Skeletal muscle tissue (tissue), 4 donors: ENCODE results near the gene TMEM163. TPM values are rescaled to one million over a fixed set of nuclear protein-coding genes. Genes with fewer than 3 reads are reported as not detected.

Experiments used
- H3K27ac ChIP-seq: one replicate; pipeline ENCODE4 v1.7.0; 2013; ENCODE audit warnings: mild to moderate bottlenecking, low read depth, low read length, inconsistent platforms
- H3K27me3 ChIP-seq, 3 donors: one replicate each; pipeline ENCODE4 v1.7.0; 2013; ENCODE audit warnings: low read length in 3 of 3; ENCODE audit not compliant: control insufficient read depth in 3 of 3, insufficient read depth in 3 of 3
- H3K36me3 ChIP-seq, 3 donors: one replicate each; pipeline ENCODE4 v1.7.0; 2013; ENCODE audit warnings: low read length in 3 of 3; ENCODE audit not compliant: control insufficient read depth in 3 of 3, insufficient read depth in 3 of 3
- H3K4me1 ChIP-seq, 3 donors: one replicate each; pipeline ENCODE4 v1.7.0; 2013; ENCODE audit warnings: low read length in 3 of 3, mild to moderate bottlenecking in 3 of 3; ENCODE audit not compliant: control insufficient read depth in 3 of 3, insufficient read depth in 3 of 3
- H3K4me3 ChIP-seq, 3 donors: one replicate each; pipeline ENCODE4 v1.7.0; 2013; ENCODE audit warnings: low read length in 3 of 3
- H3K9ac ChIP-seq, 3 donors: one replicate each; pipeline ENCODE4 v1.7.0; 2013; ENCODE audit warnings: low read length in 3 of 3, mild to moderate bottlenecking in 3 of 3, moderate library complexity in 2 of 3, low read depth in 1 of 3
- H3K9me3 ChIP-seq, 3 donors: one replicate each; pipeline ENCODE4 v1.7.0; 2013; ENCODE audit warnings: low read length in 3 of 3; ENCODE audit not compliant: control insufficient read depth in 3 of 3
- total RNA-seq: library from RNA; depleted of rRNA; stranded (reverse); fragments of >200 nt; gene quantifications from one replicate; pipeline ENCODE4 v1.2.3, GENCODE V29; 2014
- donor health status: Osteomylitis.

Gene TMEM163
- total RNA-seq, 1 donor from 2014 or later: 1.0 TPM

DNA sequence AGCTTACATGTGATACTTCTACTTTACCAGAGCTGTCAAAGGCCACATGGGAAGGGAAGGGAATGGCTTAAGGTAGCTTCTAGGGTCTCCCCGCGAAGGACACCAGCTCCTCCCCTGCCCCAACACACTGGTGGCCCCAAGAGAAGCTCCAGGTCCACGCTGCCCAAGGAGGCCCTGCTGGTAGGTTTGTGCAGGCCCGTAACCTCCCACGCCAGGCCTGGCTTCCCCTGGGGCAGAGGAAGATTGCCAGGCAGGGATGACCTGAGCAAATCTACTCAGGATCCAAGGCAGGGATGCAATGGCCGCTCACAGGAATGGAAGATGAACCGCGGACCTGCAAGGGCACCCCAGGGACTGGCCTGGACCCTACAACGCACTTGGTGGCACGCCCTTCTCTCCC is 259.9 kb downstream of the TMEM163 start:
- Histone ChIP-seq H3K27me3 (peaks cover 0 to 7% (median 0%) of the 10 kb centered on the region in 3 donors), H3K4me3 (no peak overlapping the region), H3K36me3 (no peaks in the 10 kb centered on the region), H3K27ac (no peak overlapping the region), H3K9me3 (no peaks in the 10 kb centered on the region), H3K4me1 (no peaks in the 10 kb centered on the region), H3K9ac (no peak overlapping the region)

DNA sequence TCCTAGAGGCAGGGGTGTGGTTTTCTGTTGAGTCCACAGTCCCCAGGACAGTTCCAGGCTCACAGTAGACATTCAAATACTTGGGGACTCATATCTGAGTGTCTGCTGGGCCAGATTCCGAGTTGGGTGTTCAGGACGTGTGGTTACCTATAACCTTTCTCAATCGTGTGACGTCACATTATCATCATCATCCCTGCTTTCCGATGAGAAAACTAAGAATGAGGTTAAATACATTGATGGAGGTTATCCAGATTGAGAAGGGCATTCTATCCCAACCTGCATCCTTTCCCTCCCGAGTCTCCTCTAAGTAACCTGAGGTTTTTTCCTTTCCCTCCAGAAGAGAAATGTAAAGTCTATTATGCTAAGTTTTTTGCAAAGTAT is 260.3 kb downstream of the TMEM163 start:
- H3K4me1 ChIP-seq: no peaks in the 10 kb centered on the region
- H3K9me3 ChIP-seq: no peaks in the 10 kb centered on the region
- H3K4me3 ChIP-seq: no peak overlapping the region
- no peak overlapping the region for H3K9ac ChIP-seq
- no peak overlapping the region for H3K27ac ChIP-seq
- H3K27me3 ChIP-seq: peaks cover 0 to 7% (median 0%) of the 10 kb centered on the region in 3 donors
- H3K36me3 ChIP-seq: no peaks in the 10 kb centered on the region

DNA sequence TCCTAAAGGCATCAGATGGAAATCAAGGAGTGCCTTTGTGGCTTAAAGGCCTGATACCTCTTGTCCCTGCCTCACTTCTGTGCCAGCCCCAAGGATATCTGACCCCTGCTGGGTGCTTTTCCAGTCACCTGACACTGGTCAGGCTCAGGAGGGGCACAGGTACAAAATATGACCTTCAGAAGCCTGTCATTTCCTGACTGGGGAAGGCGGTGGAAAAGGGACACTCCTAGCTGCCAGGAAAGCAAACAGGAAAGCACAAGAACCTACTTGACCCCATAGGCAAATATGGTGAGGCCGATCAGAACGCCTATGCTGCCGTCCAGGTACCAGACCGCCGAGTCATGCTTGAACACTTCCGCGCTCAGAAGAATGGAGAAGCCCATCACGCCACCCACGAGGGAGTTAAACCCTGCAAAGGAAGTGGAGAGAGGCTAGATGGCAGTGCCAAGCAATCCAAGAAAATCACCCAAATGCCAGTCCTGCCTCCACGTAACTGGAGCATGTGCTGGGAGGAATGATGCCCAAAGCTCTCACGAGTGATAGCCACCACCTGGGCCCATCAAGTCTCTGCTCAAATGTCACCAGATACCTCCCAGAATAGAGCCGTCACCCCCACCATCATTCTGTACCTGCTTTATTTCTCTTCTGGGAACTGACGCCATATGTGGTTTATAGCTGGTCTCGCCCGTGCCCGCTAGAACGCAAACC is 260.9 kb downstream of the TMEM163 start:
- no peak overlapping the region for H3K27ac ChIP-seq
- no peaks in the 10 kb centered on the region for H3K4me1 ChIP-seq
- H3K9ac ChIP-seq: peak overlapping the region in 1 of 3 donors; percentile 20
- H3K27me3 ChIP-seq: peaks cover 0 to 4% (median 0%) of the 10 kb centered on the region in 3 donors
- no peaks in the 10 kb centered on the region for H3K9me3 ChIP-seq
- H3K36me3 ChIP-seq: no peaks in the 10 kb centered on the region
- no peak overlapping the region for H3K4me3 ChIP-seq

DNA sequence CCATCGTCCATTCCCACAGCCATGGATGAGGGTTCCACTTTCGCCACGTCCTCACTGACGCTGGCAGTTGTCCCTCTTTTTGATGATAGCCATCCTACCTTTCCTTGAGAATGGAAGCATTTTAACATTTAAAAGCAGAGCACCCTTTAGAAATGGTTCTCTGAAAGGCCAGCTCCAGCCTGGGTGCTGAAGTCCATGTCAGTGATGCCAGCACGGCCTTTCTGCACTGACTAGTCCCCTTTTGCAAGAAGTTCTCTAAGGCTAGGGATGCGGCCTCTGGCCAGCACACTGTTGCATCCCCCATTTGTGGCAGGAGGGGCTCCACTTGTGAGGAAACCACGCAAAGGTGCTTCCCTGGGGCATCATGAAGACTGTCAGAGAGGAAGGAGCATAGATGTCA is 261.4 kb downstream of the TMEM163 start:
- Histone ChIP-seq H3K27me3 (peaks cover 0 to 2% (median 0%) of the 10 kb centered on the region in 3 donors), H3K4me3 (no peak overlapping the region), H3K9me3 (no peaks in the 10 kb centered on the region), H3K27ac (no peak overlapping the region), H3K4me1 (no peaks in the 10 kb centered on the region), H3K9ac (no peak overlapping the region), H3K36me3 (no peaks in the 10 kb centered on the region)

DNA sequence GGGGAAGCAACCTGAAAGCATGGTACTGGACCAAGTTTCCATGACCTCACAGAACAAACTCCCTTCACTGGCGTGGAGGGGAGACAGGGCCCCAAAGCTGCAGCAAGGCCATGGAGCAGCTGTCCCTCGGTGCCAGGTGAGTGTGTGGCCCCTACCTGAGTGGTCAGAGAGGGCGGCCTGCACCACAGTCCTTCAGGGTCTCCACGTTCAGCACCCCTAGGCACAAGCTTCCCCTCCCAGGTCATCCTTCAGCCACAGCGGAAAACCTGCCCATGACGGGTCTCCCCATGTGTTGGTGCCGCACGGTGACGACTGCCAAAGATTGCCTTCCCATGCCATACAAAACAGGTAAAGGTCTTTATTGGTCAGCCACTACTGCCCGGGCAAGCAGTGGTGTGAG is 263.4 kb downstream of the TMEM163 start:
- Histone ChIP-seq H3K27me3 (peaks cover 0 to 2% (median 0%) of the 10 kb centered on the region in 3 donors), H3K9ac (no peak overlapping the region), H3K4me3 (no peak overlapping the region), H3K4me1 (no peaks in the 10 kb centered on the region), H3K9me3 (no peaks in the 10 kb centered on the region), H3K27ac (no peak overlapping the region), H3K36me3 (no peaks in the 10 kb centered on the region)

DNA sequence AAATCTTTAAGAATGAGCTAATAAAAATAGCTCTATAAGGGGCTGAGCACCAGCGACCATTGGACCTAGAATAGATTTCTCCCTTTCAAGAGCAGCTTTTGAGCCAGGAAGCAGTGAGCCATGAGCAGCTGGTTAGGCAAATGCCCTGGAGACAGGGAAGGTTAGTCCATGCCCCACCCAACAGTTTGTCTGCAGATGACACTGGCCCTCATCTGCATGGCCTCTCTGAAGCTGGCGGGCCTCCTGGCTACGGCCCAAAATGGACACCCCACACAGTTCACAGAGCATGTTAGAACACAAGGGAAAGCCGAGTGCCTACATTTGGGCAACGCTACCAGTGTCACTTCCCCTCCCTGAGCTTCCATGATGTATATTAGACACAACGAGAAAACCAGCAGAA is 263.9 kb downstream of the TMEM163 start:
- Histone ChIP-seq H3K4me3 (no peak overlapping the region), H3K27ac (no peak overlapping the region), H3K9ac (no peak overlapping the region), H3K9me3 (no peaks in the 10 kb centered on the region), H3K27me3 (peaks cover 0 to 2% (median 0%) of the 10 kb centered on the region in 3 donors), H3K36me3 (no peaks in the 10 kb centered on the region), H3K4me1 (no peaks in the 10 kb centered on the region)

DNA sequence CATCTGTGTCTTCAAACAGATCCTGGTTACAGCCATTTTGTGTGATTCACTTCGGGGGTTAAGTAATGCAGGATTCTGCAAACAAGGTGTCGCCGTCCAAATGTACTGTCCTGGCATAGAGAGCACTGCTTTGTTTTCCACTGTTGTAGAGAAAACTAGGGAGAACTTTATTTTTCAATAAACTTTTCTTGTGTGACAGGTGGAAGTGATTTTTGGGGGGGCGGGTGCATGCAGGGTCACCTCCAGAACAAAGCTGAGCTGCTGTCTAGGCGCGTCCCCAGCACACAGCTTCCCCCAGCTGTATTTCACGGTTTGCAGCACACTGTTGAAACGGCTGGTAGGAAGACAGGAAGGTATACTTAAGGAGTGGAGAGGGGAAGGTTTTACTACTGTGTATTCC is 264.4 kb downstream of the TMEM163 start:
- H3K9ac ChIP-seq: no peak overlapping the region
- H3K4me3 ChIP-seq: no peak overlapping the region
- peaks cover 0 to 3% (median 0%) of the 10 kb centered on the region in 3 donors for H3K36me3 ChIP-seq
- H3K9me3 ChIP-seq: no peaks in the 10 kb centered on the region
- no peak overlapping the region for H3K27ac ChIP-seq
- peaks cover 0 to 2% (median 0%) of the 10 kb centered on the region in 3 donors for H3K27me3 ChIP-seq
- H3K4me1 ChIP-seq: no peaks in the 10 kb centered on the region

DNA sequence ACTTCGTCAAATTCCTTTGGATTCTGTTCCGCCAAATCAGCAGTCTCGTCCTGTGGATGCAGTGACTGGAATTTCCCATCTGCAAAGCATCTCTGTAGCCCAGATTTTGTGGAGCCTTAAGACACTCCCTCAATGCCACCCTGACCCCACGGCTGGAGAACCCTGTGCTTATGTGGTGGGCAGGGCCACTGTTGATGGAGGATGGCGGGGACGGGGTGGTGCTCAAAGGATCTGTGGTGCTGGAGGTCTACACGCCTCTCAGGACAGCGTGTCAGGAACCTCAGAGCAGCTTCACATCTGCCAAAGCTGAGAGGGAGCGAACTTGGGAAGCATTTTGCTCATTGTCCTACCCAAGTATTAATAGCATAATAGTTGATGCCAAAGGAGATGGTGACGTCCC is 264.8 kb downstream of the TMEM163 start:
- Histone ChIP-seq H3K9ac (no peak overlapping the region), H3K4me1 (no peaks in the 10 kb centered on the region), H3K9me3 (no peaks in the 10 kb centered on the region), H3K27ac (no peak overlapping the region), H3K4me3 (no peak overlapping the region), H3K36me3 (peaks cover 0 to 3% (median 0%) of the 10 kb centered on the region in 3 donors), H3K27me3 (peaks cover 0 to 2% (median 0%) of the 10 kb centered on the region in 3 donors)

DNA sequence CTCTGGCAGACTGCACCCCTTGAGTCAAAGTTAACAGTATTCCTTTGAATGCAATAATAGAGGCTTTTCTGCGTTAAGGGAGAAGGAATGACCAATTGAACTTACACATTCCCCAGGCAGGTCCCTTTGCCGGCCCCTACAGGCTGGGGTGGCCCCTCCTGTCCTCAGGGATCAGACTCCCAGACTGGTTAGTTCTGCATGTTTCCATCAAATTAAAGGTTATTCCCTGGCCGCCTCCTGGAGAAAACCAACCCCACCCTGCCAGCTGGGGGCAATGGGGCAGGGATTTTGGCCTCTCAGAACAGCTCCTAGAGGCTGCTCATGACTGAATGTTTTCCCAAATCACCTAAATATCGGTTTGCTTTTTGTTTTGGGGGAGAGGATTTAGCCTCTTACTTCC is 265.3 kb downstream of the TMEM163 start:
- Histone ChIP-seq H3K4me1 (no peaks in the 10 kb centered on the region), H3K27ac (no peak overlapping the region), H3K36me3 (peaks cover 0 to 5% (median 2%) of the 10 kb centered on the region in 3 donors), H3K27me3 (peaks cover 0 to 2% (median 0%) of the 10 kb centered on the region in 3 donors), H3K9me3 (no peaks in the 10 kb centered on the region), H3K4me3 (no peak overlapping the region), H3K9ac (no peak overlapping the region)

DNA sequence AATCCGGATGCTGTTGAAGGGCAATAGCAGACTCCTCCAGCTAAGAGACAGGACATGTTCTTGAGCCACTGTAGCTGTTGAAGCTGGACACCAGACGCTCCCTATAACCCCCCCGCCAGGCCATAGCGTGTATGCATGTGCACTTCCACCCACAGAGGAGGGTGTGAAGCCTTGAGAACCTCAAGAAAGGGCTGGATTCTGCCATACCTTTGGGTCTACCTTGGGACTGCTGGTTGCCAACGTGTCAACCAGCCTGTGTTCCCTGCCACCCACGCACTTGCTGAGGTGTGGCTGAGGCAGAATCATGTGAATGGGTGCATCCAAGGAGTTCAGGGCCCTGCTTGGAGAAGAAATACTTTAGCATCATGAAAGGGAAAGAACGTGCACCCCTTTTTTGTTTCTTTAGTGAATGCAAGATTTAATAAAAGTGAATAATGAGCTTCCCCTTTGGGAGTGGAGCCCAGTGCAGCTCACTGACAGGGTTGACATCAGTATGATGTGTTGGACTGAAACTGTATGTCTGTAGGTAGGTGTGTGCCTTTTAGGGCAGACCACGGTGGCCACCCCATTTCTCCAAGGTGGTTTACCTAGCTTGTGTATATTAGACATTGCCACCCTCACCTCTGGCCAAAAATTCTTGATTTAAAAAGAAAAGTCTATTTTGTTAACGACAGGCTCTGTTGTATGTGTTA is 266.6 kb downstream of the TMEM163 start:
- Histone ChIP-seq H3K4me1 (no peaks in the 10 kb centered on the region), H3K27ac (no peak overlapping the region), H3K27me3 (peaks cover 0 to 2% (median 0%) of the 10 kb centered on the region in 3 donors), H3K9me3 (no peaks in the 10 kb centered on the region), H3K36me3 (peaks cover 2 to 5% (median 4%) of the 10 kb centered on the region in 3 donors), H3K4me3 (no peak overlapping the region), H3K9ac (no peak overlapping the region)
